OCI-LY3 (cell line): ENCODE measurements around the gene TLCD5.

Experiments used
- H2AFZ ChIP-seq: fragments of 200-600, 300-600 bp; shearing (Covaris generic); 2 replicates; pipeline ENCODE4 v1.6.0; 2014; ENCODE audit warnings: antibody characterized with exemption, low read depth, low read length
- H3K27ac ChIP-seq: fragments of 200-600, 300-600 bp; sonication (generic); 2 replicates; pipeline ENCODE4 v1.5.1; 2014; ENCODE audit warnings: mild to moderate bottlenecking, low read length, moderate library complexity, mixed read lengths
- H3K27me3 ChIP-seq: fragments of 200-600, 300-600 bp; sonication (generic); 2 replicates; pipeline ENCODE4 v1.6.1; 2014; ENCODE audit warnings: low read depth, low read length, mixed read lengths
- H3K36me3 ChIP-seq: fragments of 200-600, 300-600 bp; sonication (generic); replicated peaks from 2 replicates; pipeline ENCODE3; 2014; ENCODE audit warnings: low read depth, low read length, mixed read lengths
- H3K4me1 ChIP-seq: fragments of 300-600, 200-600 bp; sonication (generic); 2 replicates; pipeline ENCODE4 v1.6.1; 2014; ENCODE audit warnings: low read length, mixed read lengths
- H3K4me2 ChIP-seq: fragments of 200-600, 300-600 bp; sonication (generic); 2 replicates; pipeline ENCODE4 v1.6.1; 2014; ENCODE audit warnings: low read length, mixed read lengths
- H3K4me3 ChIP-seq: fragments of 300-600, 200-600 bp; sonication (generic); 2 replicates; pipeline ENCODE4 v1.5.1; 2014; ENCODE audit warnings: antibody characterized with exemption, mild to moderate bottlenecking, low read length, moderate library complexity
- H3K79me2 ChIP-seq: fragments of 300-600, 200-600 bp; shearing (Covaris generic); 2 replicates; pipeline ENCODE4 v1.6.1; 2014; ENCODE audit warnings: mild to moderate bottlenecking, low read length, mixed read lengths
- H3K9ac ChIP-seq: fragments of 300-600, 200-600 bp; shearing (Covaris generic); 2 replicates; pipeline ENCODE4 v1.6.0; 2014; ENCODE audit warnings: mild to moderate bottlenecking, low read length, moderate library complexity
- H3K9me3 ChIP-seq: fragments of 200-600, 300-600 bp; shearing (Covaris generic); 2 replicates; pipeline ENCODE4 v1.6.1; 2014; ENCODE audit warnings: low read length, mixed read lengths; ENCODE audit not compliant: insufficient read depth
- H4K20me1 ChIP-seq: fragments of 200-600, 300-600 bp; sonication (generic); 2 replicates; pipeline ENCODE4 v1.6.1; 2016; ENCODE audit warnings: low read length, mixed read lengths; ENCODE audit not compliant: insufficient read depth
- CTCF ChIP-seq: fragments of 200-600, 300-600 bp; sonication (generic); IDR thresholded peaks from 2 replicates; pipeline ENCODE4 v1.5.1; 2014; ENCODE audit warnings: antibody characterized with exemption, low read length, low read depth
- EZH2phosphoT487 ChIP-seq: fragments of 200-600 bp; shearing (Covaris generic); IDR thresholded peaks from 2 replicates; pipeline ENCODE4 v1.6.1; 2018; ENCODE audit warnings: antibody characterized with exemption, mixed run types, low read depth

TLCD5 gene

GRCh38 chr11:120375076-120375475 is 50.0 kb downstream of the TLCD5 start:
- TF ChIP-seq EZH2phosphoT487 (no peak), CTCF (no peak)

DNA sequence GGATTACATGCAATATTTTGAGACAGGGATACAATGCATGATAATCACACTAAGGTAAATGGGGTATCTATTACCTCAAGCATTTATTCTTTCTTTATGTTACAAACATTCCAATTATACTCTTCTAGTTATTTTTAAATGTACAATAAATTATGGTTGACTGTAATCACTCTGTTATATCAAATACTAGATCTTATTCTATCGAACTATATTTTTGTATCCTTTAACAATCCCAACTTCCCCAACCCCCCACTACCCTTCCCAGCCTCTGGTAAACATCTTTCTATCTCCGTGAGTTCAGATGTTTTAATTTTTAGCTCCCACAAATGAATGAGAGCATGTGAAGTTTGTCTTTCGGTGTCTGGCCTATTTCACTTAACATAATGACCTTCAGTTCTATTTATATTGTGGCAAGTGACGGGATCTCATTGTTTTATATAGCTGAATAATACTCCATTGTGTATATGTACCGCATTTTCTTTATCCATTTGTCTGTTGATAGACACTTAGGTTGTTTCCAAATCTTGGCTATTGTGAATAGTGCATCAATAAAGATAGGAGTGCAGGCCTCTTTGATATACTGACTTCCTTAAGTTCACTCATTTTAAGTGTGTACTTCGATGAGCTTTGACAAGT is 51.6 kb downstream of the TLCD5 start:
- Histone ChIP-seq H3K4me2 (no peak overlapping the region), H3K27ac (no peak overlapping the region), H3K9me3 (no peaks in the 10 kb centered on the region), H3K4me1 (peaks cover 7% of the 10 kb centered on the region; the same call in 1 of the 2 replicates), H3K36me3 (no peaks in the 10 kb centered on the region), H3K79me2 (peaks cover 15% of the 10 kb centered on the region), H3K9ac (no peak overlapping the region), H3K4me3 (no peak overlapping the region), H4K20me1 (peaks cover 14% of the 10 kb centered on the region; the same call in 1 of the 2 replicates), H3K27me3 (no peaks in the 10 kb centered on the region), H2AFZ (no peak overlapping the region)
- no peak for TF ChIP-seq EZH2phosphoT487
- no peak for TF ChIP-seq CTCF

More at GRCh38 chr11:120375076-120375475, 50.0 kb downstream of the TLCD5 start:
- H3K27me3 ChIP-seq, result no peaks in the 10 kb centered on the region
- no peaks in the 10 kb centered on the region for H3K9me3 ChIP-seq
- 0 out of 2 replicates have a peak, but pooled peaks cover under 1% of the 10 kb centered on the region for H4K20me1 ChIP-seq
- H3K4me2 ChIP-seq, result no peak overlapping the region
- H3K27ac ChIP-seq, result no peak overlapping the region
- no peak overlapping the region for H2AFZ ChIP-seq
- H3K4me3 ChIP-seq, result no peak overlapping the region
- H3K79me2 ChIP-seq, result peaks cover 1% of the 10 kb centered on the region; the same call in 1 of the 2 replicates
- H3K36me3 ChIP-seq, result no peaks in the 10 kb centered on the region
- peaks cover 7% of the 10 kb centered on the region; the same call in 1 of the 2 replicates for H3K4me1 ChIP-seq
- H3K9ac ChIP-seq, result no peak overlapping the region

- H3K9me3 ChIP-seq, result no peaks in the 10 kb centered on the region
- H3K4me1 ChIP-seq, result peaks cover 7% of the 10 kb centered on the region; the same call in 1 of the 2 replicates
- H2AFZ ChIP-seq, result no peak overlapping the region
- no peak overlapping the region for H3K4me2 ChIP-seq
- H3K36me3 ChIP-seq, result no peaks in the 10 kb centered on the region
- H4K20me1 ChIP-seq, result peaks cover 18% of the 10 kb centered on the region; the same call in 1 of the 2 replicates
- H3K4me3 ChIP-seq, result no peak overlapping the region
- no peak overlapping the region for H3K9ac ChIP-seq
- TF ChIP-seq CTCF, result no peak
- TF ChIP-seq EZH2phosphoT487, result no peak
- H3K79me2 ChIP-seq, result peaks cover 21% of the 10 kb centered on the region
- no peak overlapping the region for H3K27ac ChIP-seq
- H3K27me3 ChIP-seq, result no peaks in the 10 kb centered on the region
Measured at GRCh38 chr11:120378474-120378873, 53.4 kb downstream of the TLCD5 start.

DNA sequence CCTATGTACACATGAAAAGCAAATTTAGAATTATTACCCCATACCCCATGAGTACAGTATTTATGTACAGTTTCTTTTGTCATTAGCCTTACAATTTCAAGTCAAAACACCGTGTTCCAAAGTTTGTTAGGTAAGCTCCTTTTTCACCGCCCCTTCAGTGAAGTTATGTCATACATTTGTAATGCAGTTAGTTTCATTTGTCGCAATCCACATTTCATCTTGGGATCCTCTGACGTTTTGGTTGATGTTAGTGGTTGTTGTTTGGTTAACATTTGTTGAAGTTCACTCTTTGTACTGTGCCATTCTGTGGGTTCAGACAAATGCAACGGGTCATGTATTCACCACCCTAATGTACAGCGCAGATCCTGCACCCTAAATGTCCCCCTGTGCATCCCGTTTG is 56.3 kb downstream of the TLCD5 start:
- Histone ChIP-seq H3K27ac (no peak overlapping the region), H3K4me3 (no peak overlapping the region), H3K79me2 (peaks cover 28% of the 10 kb centered on the region), H3K36me3 (no peaks in the 10 kb centered on the region), H3K27me3 (0 out of 2 replicates have a peak, but pooled peaks cover 13% of the 10 kb centered on the region), H3K9ac (no peak overlapping the region), H3K4me2 (no peak overlapping the region), H4K20me1 (peaks cover 36% of the 10 kb centered on the region), H3K9me3 (no peaks in the 10 kb centered on the region), H2AFZ (no peak overlapping the region), H3K4me1 (peaks cover 7% of the 10 kb centered on the region; the same call in 1 of the 2 replicates)
- TF ChIP-seq CTCF (no peak), EZH2phosphoT487 (no peak)
